ENCODE data around the gene SLFNL1.

SLFNL1 gene

GRCh38 chr1:41030872-41031616 lies 9.5 kb upstream of the SLFNL1 start:
- TF ChIP-seq RAD21 (IDR thresholded peaks at IDR 0.05; ENCODE audit: low read depth) (no peak), FOXM1 (IDR thresholded peaks at IDR 0.05; ENCODE audit: borderline replicate concordance, low read depth) (no peak), EGR1 (IDR thresholded peaks at IDR 0.05) (no peak), TEAD4 (IDR thresholded peaks at IDR 0.05) (no peak), EP300 (IDR thresholded peaks at IDR 0.05; ENCODE audit: borderline replicate concordance) (no peak), YY1 (IDR thresholded peaks at IDR 0.05; ENCODE audit: low read depth) (no peak), CREB1 (IDR thresholded peaks at IDR 0.05; ENCODE audit: low read depth) (no peak), ZBTB7A (IDR thresholded peaks at IDR 0.05; ENCODE audit: low read depth) (no peak), TAF1 (IDR thresholded peaks at IDR 0.05; ENCODE audit: low read depth) (no peak), TCF12 (IDR thresholded peaks at IDR 0.05; ENCODE audit: low read depth) (no peak)
- TF ChIP-seq, protein P1, sequence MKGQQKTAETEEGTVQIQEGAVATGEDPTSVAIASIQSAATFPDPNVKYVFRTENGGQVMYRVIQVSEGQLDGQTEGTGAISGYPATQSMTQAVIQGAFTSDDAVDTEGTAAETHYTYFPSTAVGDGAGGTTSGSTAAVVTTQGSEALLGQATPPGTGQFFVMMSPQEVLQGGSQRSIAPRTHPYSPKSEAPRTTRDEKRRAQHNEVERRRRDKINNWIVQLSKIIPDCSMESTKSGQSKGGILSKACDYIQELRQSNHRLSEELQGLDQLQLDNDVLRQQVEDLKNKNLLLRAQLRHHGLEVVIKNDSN (IDR thresholded peaks at IDR 0.05): no peak
- TF ChIP-seq, protein P2, sequence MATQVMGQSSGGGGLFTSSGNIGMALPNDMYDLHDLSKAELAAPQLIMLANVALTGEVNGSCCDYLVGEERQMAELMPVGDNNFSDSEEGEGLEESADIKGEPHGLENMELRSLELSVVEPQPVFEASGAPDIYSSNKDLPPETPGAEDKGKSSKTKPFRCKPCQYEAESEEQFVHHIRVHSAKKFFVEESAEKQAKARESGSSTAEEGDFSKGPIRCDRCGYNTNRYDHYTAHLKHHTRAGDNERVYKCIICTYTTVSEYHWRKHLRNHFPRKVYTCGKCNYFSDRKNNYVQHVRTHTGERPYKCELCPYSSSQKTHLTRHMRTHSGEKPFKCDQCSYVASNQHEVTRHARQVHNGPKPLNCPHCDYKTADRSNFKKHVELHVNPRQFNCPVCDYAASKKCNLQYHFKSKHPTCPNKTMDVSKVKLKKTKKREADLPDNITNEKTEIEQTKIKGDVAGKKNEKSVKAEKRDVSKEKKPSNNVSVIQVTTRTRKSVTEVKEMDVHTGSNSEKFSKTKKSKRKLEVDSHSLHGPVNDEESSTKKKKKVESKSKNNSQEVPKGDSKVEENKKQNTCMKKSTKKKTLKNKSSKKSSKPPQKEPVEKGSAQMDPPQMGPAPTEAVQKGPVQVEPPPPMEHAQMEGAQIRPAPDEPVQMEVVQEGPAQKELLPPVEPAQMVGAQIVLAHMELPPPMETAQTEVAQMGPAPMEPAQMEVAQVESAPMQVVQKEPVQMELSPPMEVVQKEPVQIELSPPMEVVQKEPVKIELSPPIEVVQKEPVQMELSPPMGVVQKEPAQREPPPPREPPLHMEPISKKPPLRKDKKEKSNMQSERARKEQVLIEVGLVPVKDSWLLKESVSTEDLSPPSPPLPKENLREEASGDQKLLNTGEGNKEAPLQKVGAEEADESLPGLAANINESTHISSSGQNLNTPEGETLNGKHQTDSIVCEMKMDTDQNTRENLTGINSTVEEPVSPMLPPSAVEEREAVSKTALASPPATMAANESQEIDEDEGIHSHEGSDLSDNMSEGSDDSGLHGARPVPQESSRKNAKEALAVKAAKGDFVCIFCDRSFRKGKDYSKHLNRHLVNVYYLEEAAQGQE (IDR thresholded peaks at IDR 0.05; ENCODE audit: low read depth): no peak

DNA sequence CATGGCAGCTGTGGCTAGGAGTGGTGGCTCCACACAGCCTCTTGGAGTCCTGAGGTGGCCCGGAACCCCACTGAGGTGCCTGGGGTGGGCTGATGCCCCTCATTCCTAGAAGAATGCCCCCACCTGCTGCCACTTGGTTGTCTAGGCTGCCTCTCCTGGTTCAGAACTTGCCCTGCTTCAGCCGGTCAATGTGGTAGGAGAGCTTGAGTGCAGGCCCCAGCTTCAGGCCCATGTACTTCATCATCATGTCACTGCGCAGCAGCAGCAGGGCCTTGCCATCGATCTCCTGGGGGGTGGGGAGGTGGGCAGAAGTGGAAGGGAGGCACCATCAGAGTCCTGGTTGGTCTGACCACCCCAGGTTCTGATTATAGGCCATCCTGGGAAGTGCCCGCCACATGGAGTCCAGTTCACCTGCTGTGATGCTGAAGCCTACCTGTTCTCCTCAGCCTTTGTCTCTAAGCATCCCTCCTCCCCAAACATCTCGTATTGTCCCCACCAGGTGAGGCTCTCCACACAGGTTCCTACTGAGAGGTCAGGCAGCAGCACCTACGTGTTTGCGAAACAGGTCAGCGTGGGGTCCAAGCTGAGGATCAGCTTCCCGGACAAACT lies 6.6 kb upstream of the SLFNL1 start:
- TF ChIP-seq EGR1 (IDR thresholded peaks at IDR 0.05) (no peak), YY1 (IDR thresholded peaks at IDR 0.05; ENCODE audit: low read depth) (no peak), TCF12 (IDR thresholded peaks at IDR 0.05; ENCODE audit: low read depth) (no peak), ZBTB7A (IDR thresholded peaks at IDR 0.05; ENCODE audit: low read depth) (no peak), CEBPB (IDR thresholded peaks at IDR 0.05) (no peak), MAX (IDR thresholded peaks at IDR 0.05) (no peak), NFIC (IDR thresholded peaks at IDR 0.05) (no peak), RAD21 (IDR thresholded peaks at IDR 0.05; ENCODE audit: low read depth) (no peak), FOXM1 (IDR thresholded peaks at IDR 0.05; ENCODE audit: borderline replicate concordance, low read depth) (no peak)
- TF ChIP-seq, protein P1 (IDR thresholded peaks at IDR 0.05): no peak
- TF ChIP-seq, protein P2 (IDR thresholded peaks at IDR 0.05; ENCODE audit: low read depth): no peak

GRCh38 chr1:41025979-41026819 lies 4.7 kb upstream of the SLFNL1 start:
- TF ChIP-seq CEBPB (IDR thresholded peaks at IDR 0.05) (no peak), MAX (IDR thresholded peaks at IDR 0.05) (no peak), ZBTB7A (IDR thresholded peaks at IDR 0.05; ENCODE audit: low read depth) (no peak)

DNA sequence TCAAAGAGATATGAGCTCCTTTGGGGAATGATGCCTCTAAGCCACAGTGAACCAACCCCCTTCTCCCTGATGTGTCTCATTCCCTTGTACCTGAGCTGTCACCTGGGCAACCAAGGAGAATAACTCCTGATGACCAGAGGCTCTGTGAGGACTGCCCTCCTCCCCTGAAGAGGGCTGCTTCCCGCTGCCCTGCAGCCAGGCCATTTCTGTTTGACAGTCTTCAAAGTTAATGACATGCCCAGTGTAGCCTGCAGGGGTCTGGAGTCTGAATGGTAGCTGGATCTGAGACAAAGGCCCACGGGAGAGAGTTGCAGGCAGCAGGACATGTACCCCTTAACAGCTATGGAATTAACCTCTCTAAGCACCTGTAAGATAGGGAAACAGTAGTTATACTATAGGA lies 3.4 kb upstream of the SLFNL1 start:
- TF ChIP-seq EP300 (IDR thresholded peaks at IDR 0.05; ENCODE audit: borderline replicate concordance): no peak
- TF ChIP-seq EGR1 (IDR thresholded peaks at IDR 0.05): no peak
- TF ChIP-seq YY1 (IDR thresholded peaks at IDR 0.05; ENCODE audit: low read depth): no peak
- no peak for TF ChIP-seq CREB1 (IDR thresholded peaks at IDR 0.05; ENCODE audit: low read depth)
- TF ChIP-seq FOXM1 (IDR thresholded peaks at IDR 0.05; ENCODE audit: borderline replicate concordance, low read depth): no peak
- TF ChIP-seq, protein P2 (IDR thresholded peaks at IDR 0.05; ENCODE audit: low read depth): no peak
- no peak for TF ChIP-seq ZBTB7A (IDR thresholded peaks at IDR 0.05; ENCODE audit: low read depth)
- TF ChIP-seq TEAD4 (IDR thresholded peaks at IDR 0.05): no peak
- no peak for TF ChIP-seq MAX (IDR thresholded peaks at IDR 0.05)
- TF ChIP-seq TAF1 (IDR thresholded peaks at IDR 0.05; ENCODE audit: low read depth): no peak
- no peak for TF ChIP-seq TCF12 (IDR thresholded peaks at IDR 0.05; ENCODE audit: low read depth)
- TF ChIP-seq CEBPB (IDR thresholded peaks at IDR 0.05): no peak
- no peak for TF ChIP-seq RAD21 (IDR thresholded peaks at IDR 0.05; ENCODE audit: low read depth)
- TF ChIP-seq, protein P1 (IDR thresholded peaks at IDR 0.05): no peak
- TF ChIP-seq NFIC (IDR thresholded peaks at IDR 0.05): no peak
